Mesenchymal stem cell (in vitro differentiated cells and primary cell): ENCODE data around the gene C19orf47.
A peak's percentile ranks its signal among the peaks of the same experiment; 100 is the strongest.

Source experiments
- DNase-seq: peaks from one replicate; pipeline ENCODE4 v3.0.0-alpha.2; 2013
- H2AFZ ChIP-seq: one replicate; pipeline ENCODE4 v1.6.1; 2013; ENCODE audit warnings: low read depth, mild to moderate bottlenecking, control low read depth, inconsistent platforms, low read length, moderate library complexity
- H2AK5ac ChIP-seq: 2 replicates; pipeline ENCODE4 v1.6.1; 2013; ENCODE audit warnings: low read length, moderate library complexity, mild to moderate bottlenecking, inconsistent platforms; ENCODE audit not compliant: severe bottlenecking
- H2BK120ac ChIP-seq: one replicate; pipeline ENCODE4 v1.6.1; 2013; ENCODE audit warnings: low read depth, mild to moderate bottlenecking, inconsistent platforms, low read length, moderate library complexity
- H2BK12ac ChIP-seq, 2 experiments: one replicate each; pipeline ENCODE4 v1.6.1; 2013; ENCODE audit warnings: inconsistent platforms in 2 of 2, low read length in 2 of 2, mild to moderate bottlenecking in 2 of 2, moderate library complexity in 2 of 2, control low read depth in 1 of 2
- H2BK15ac ChIP-seq: one replicate; pipeline ENCODE4 v1.6.1; 2013; ENCODE audit warnings: mild to moderate bottlenecking, low read depth, inconsistent platforms; ENCODE audit not compliant: poor library complexity, severe bottlenecking
- H2BK5ac ChIP-seq: 2 replicates; pipeline ENCODE4 v1.6.1; 2013; ENCODE audit warnings: low read depth, mild to moderate bottlenecking, low read length, control low read depth, inconsistent platforms; ENCODE audit not compliant: poor library complexity, severe bottlenecking
- H3K14ac ChIP-seq, 2 experiments: one replicate each; pipeline ENCODE4 v1.6.1; 2013; ENCODE audit warnings: inconsistent platforms in 2 of 2, low read length in 2 of 2, control low read depth in 1 of 2, mild to moderate bottlenecking in 1 of 2, moderate library complexity in 1 of 2
- H3K18ac ChIP-seq, 2 experiments: one replicate each; pipeline ENCODE4 v1.6.1; 2013; ENCODE audit warnings: inconsistent platforms in 2 of 2, low read length in 2 of 2, control low read depth in 1 of 2, low read depth in 1 of 2, mild to moderate bottlenecking in 1 of 2
- H3K23ac ChIP-seq, 2 experiments: one replicate each; pipeline ENCODE4 v1.6.1; 2013; ENCODE audit warnings: inconsistent platforms in 2 of 2, low read length in 2 of 2, mild to moderate bottlenecking in 2 of 2, moderate library complexity in 2 of 2, control low read depth in 1 of 2
- H3K27ac ChIP-seq: 2 replicates; pipeline ENCODE4 v1.5.1; 2013; ENCODE audit warnings: mild to moderate bottlenecking, moderate library complexity, low read length, control low read depth, inconsistent platforms; ENCODE audit not compliant: poor library complexity, severe bottlenecking
- H3K27me3 ChIP-seq, 2 experiments: 2 replicates each; pipeline versions ENCODE4 v1.6.1 to v1.7.0; 2013; ENCODE audit warnings: low read length in 2 of 2, mild to moderate bottlenecking in 2 of 2, moderate library complexity in 2 of 2, control low read depth in 1 of 2, inconsistent platforms in 1 of 2; ENCODE audit not compliant: control insufficient read depth in 1 of 2, insufficient read depth in 1 of 2
- H3K36me3 ChIP-seq, 2 experiments: 2 replicates each; pipeline versions ENCODE4 v1.6.1 to v1.7.0; 2013; ENCODE audit warnings: low read length in 2 of 2, control low read depth in 1 of 2, inconsistent platforms in 1 of 2, low read depth in 1 of 2, mild to moderate bottlenecking in 1 of 2; ENCODE audit not compliant: insufficient read depth in 2 of 2, control insufficient read depth in 1 of 2
- H3K4ac ChIP-seq, 2 experiments: one replicate each; pipeline ENCODE4 v1.6.1; 2013; ENCODE audit warnings: inconsistent platforms in 2 of 2, low read length in 2 of 2, mild to moderate bottlenecking in 2 of 2, moderate library complexity in 2 of 2, control low read depth in 1 of 2, low read depth in 1 of 2
- H3K4me1 ChIP-seq: 2 replicates; pipeline ENCODE4 v1.6.1; 2013; ENCODE audit warnings: low read depth, low read length, control low read depth; ENCODE audit not compliant: control insufficient read depth, insufficient read depth
- H3K4me2 ChIP-seq: 2 replicates; pipeline ENCODE4 v1.6.1; 2013; ENCODE audit warnings: low read length, mild to moderate bottlenecking, inconsistent platforms; ENCODE audit not compliant: poor library complexity, severe bottlenecking
- H3K4me3 ChIP-seq, 2 experiments: 2 replicates each; pipeline versions ENCODE4 v1.5.1 to v1.7.0; 2013; ENCODE audit warnings: low read length in 2 of 2, mild to moderate bottlenecking in 2 of 2, control low read depth in 1 of 2, low read depth in 1 of 2; ENCODE audit not compliant: insufficient read depth in 1 of 2
- H3K79me1 ChIP-seq: replicated peaks from 2 replicates; pipeline ENCODE4 v1.6.1; 2013; ENCODE audit warnings: mild to moderate bottlenecking, control low read depth, low read length, inconsistent platforms; ENCODE audit not compliant: poor library complexity, severe bottlenecking
- H3K9ac ChIP-seq: 2 replicates; pipeline ENCODE4 v1.7.0; 2013; ENCODE audit warnings: mild to moderate bottlenecking, low read length, moderate library complexity
- H3K9me3 ChIP-seq: 2 replicates; pipeline ENCODE4 v1.7.0; 2013; ENCODE audit warnings: mild to moderate bottlenecking, low read length; ENCODE audit not compliant: control insufficient read depth
- H4K8ac ChIP-seq: one replicate; pipeline ENCODE4 v1.6.1; 2013; ENCODE audit warnings: inconsistent platforms, mild to moderate bottlenecking, low read length, moderate library complexity
- H4K91ac ChIP-seq: one replicate; pipeline ENCODE4 v1.6.1; 2013; ENCODE audit warnings: mild to moderate bottlenecking, low read length, inconsistent platforms
- WGBS: methylation state at CpG from one replicate; pipeline ENCODE4 v1.1.7; 2013; ENCODE audit warnings: mixed read lengths; 5-methylcytosine and 5-hydroxymethylcytosine counted together

The C19orf47 gene

GRCh38 chr19:40278361-40279035, 69.7 kb downstream of the C19orf47 start:
- Histone ChIP-seq H3K27me3 (no peaks in the 10 kb centered on the region), H3K79me1 (peaks cover 20% of the 10 kb centered on the region), H3K4me3 (peak overlapping the region in 1 of 2 experiments; percentile 86), H2BK15ac (no peak overlapping the region), H2BK12ac (no peak overlapping the region), H3K18ac (no peak overlapping the region), H3K4me1 (peaks cover 59% of the 10 kb centered on the region), H3K36me3 (peaks cover 7 to 34% of the 10 kb centered on the region in 2 experiments), H3K23ac (no peak overlapping the region), H4K8ac (no peak overlapping the region), H2BK120ac (no peak overlapping the region), H2BK5ac (no peak overlapping the region), H3K9ac (peak overlapping the region; percentile 88), H2AFZ (no peak overlapping the region), H4K91ac (peak overlapping the region; percentile 52), H3K27ac (peak overlapping the region; percentile 53), H3K4me2 (no peak overlapping the region), H3K9me3 (no peaks in the 10 kb centered on the region), H2AK5ac (peak overlapping the region; percentile 15), H3K4ac (no peak overlapping the region), H3K14ac (no peak overlapping the region)
- no peak for DNase-seq
- 94% methylated on average over 16 of the region's 16 CpGs for WGBS

GRCh38 chr19:40277356-40278059, 70.7 kb downstream of the C19orf47 start:
- no peak overlapping the region for H3K4me2 ChIP-seq
- H2BK15ac ChIP-seq = no peak overlapping the region
- no peak overlapping the region for H2BK12ac ChIP-seq
- peaks cover 55% of the 10 kb centered on the region for H3K4me1 ChIP-seq
- H2BK120ac ChIP-seq = no peak overlapping the region
- H3K4ac ChIP-seq = no peak overlapping the region
- peaks cover 20% of the 10 kb centered on the region for H3K79me1 ChIP-seq
- H3K14ac ChIP-seq = no peak overlapping the region
- H3K9ac ChIP-seq = peak overlapping the region; percentile 88
- H3K27ac ChIP-seq = no peak overlapping the region
- no peak overlapping the region for H2AFZ ChIP-seq
- no peak overlapping the region for H3K23ac ChIP-seq
- H3K9me3 ChIP-seq = no peaks in the 10 kb centered on the region
- H3K27me3 ChIP-seq = no peaks in the 10 kb centered on the region
- no peak overlapping the region for H4K8ac ChIP-seq
- peak overlapping the region; percentile 30 for H2AK5ac ChIP-seq
- H2BK5ac ChIP-seq = no peak overlapping the region
- 98% methylated on average over 10 of the region's 10 CpGs for WGBS
- peaks cover 11 to 34% of the 10 kb centered on the region in 2 experiments for H3K36me3 ChIP-seq
- H4K91ac ChIP-seq = no peak overlapping the region
- H3K4me3 ChIP-seq = peak overlapping the region in 1 of 2 experiments; percentile 86
- no peak overlapping the region for H3K18ac ChIP-seq
- DNase-seq = no peak

GRCh38 chr19:40274585-40275544, 73.3 kb downstream of the C19orf47 start:
- Histone ChIP-seq H3K9ac (peak overlapping the region; percentile 24), H2BK5ac (no peak overlapping the region), H3K9me3 (no peaks in the 10 kb centered on the region), H3K4me3 (peak overlapping the region in 1 of 2 experiments; percentile 35), H3K18ac (no peak overlapping the region), H3K23ac (peak overlapping the region in 1 of 2 experiments; percentile 56), H2BK12ac (no peak overlapping the region), H4K8ac (no peak overlapping the region), H2BK120ac (no peak overlapping the region), H3K4me1 (peaks cover 47% of the 10 kb centered on the region), H3K36me3 (peaks cover 12 to 30% of the 10 kb centered on the region in 2 experiments), H4K91ac (no peak overlapping the region), H2BK15ac (no peak overlapping the region), H2AFZ (no peak overlapping the region), H3K79me1 (peaks cover 29% of the 10 kb centered on the region), H2AK5ac (no peak overlapping the region), H3K27ac (no peak overlapping the region), H3K14ac (peak overlapping the region in 1 of 2 experiments; percentile 84), H3K4ac (no peak overlapping the region), H3K27me3 (no peaks in the 10 kb centered on the region), H3K4me2 (no peak overlapping the region)
- DNase-seq = no peak
- 89% methylated on average over 28 of the region's 28 CpGs for WGBS
